NCI-H524 treated with DMSO at 0.1 percent for 48 hours (cell line): Measurements from ENCODE around the gene KATNAL2.

ENCODE experiments used
- DNase-seq: peaks from one replicate; lab custom pipeline; 2025; lab: John Stamatoyannopoulos, UW

KATNAL2 gene

DNA sequence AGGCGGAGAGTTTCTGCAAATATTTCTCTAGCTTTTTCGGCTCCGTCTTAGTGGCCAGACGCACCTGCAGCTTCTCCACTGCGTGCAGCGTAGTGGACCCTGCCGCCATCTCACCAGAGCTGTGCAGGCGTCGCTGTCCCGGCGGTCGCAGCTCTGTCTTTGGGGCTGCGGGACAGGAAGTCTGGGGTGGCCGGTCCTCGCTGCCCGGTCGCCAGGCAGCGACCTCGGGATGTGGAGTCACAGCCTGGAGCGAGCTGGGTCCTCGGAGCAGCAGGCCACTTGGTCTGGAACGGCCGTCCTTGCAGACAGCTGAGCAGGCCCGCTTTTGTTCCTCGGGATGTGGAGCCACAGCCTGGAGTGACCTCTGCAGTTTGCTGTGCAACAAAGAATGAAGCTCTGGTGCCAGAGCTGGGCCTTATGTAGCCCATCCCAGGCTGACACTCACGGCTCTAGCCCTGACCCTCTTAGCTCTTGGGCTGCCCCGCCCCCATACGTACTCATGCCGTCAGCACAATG is 117.8 kb downstream of the KATNAL2 start, which contains the start of gene ELOA2:
TSS of gene ELOA2 (minus strand) at position 466 of the 516 bp plus-strand sequence. CDS start at position 109, 357 bp downstream.
- DNase-seq, result no peak

DNA sequence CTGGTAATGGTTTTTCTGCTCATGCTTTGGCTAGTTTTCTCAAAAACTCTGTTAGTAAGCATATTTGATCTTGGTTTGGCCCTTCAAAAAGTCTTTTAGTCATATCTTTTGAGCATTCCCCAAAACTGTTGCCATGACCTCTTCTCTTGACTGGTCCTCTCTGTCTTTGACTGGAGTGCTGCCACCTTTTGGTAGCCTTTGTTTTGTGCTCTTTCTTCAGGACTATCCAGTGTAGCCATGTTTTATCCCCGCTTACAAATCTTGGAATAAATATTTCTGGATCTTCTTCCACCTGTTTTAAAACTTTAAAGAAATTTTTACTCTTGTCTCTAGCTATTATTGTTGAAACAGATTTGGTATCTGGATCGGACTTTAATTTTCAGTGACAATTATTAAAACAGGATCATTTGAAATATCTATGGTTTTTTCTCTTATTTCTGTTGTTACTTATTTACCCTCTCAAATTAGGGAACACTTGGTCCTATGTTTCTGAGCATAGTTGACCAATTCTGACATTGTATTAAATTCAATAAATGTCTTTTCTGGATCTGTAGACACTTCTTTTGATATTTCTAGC is 119.0 kb downstream of the KATNAL2 start:
- no peak for DNase-seq

GRCh38 chr18:47036927-47037578 is 119.7 kb downstream of the KATNAL2 start:
- no peak for DNase-seq

DNA sequence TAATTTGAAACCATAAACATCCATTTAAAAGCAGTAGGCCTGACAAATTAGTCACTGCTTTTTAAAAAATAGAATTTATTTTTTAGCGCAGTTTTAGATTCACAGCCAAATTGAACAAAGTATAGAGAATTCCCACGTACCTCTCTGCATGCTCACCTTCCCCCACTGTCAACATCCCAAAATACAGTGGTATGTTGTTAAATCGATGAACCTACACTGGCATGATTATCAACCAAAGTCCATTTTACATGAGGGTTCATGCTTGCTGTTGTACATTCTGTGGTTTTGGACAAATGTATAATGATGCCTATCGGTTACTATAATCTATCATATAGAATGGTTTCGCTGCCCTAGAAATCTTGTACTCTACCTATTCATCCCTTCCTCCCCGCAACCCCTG is 123.6 kb downstream of the KATNAL2 start:
- no peak for DNase-seq

DNA sequence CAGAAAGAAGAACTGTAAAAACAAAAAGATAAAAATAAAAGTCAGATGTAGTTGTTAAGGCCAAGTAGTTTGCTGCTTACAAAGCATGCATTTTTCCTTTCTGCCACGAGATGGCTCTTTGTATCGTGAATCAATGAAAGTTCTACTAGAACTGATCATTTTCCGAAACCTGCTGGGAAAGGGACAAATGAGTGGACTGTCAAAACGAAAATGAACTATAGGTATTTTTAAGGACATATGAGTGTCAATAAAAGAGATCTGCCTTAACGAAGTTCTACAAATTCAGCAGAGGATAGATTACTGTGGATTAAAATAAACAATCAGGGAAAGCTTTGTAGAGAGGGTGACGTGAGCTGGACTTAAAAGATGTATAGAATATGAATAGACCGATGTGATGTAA is 133.1 kb downstream of the KATNAL2 start:
- DNase-seq, result no peak

- no peak for DNase-seq
Observed at GRCh38 chr18:47054369-47054768, 137.0 kb downstream of the KATNAL2 start.

DNA sequence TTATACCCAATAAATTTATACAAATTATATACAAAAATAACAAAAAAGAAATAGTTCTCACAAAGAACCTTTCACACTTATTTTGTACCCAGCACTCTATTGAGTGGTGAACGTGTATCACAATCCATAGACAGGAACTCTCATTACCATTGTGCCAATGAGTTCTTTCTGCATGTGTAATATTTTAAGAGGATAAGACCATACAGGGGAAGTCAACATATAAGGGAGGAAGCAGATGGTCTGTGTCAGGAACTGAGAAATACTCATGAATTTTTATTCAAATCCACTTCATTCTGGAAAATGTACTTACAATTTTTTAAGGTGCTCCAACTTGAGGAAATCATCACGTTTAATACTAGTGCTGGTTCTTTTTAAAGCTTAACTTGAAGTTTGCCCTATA is 145.1 kb downstream of the KATNAL2 start:
- DNase-seq, result no peak

- DNase-seq, result no peak
Observed at GRCh38 chr18:47063096-47063495, 145.7 kb downstream of the KATNAL2 start.

DNA sequence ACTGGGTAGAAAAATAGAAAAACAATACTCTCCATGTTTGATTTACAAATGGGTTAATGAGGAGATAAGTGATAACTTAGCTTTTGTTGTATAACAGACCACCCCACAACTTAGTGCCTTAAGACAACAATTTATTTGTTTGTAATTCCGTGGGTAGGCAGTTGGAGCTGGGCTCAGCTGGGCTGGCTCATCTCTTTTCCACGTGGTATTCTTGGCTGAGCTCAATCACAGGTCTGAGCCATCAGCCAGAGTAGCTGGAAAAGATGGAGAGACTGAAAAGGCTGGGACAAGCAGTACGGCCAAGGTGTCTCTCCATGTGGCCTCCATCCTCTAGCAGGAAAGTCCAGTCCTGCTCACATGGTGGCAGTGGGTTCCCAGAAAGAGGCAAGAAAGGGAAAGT is 150.2 kb downstream of the KATNAL2 start:
- no peak for DNase-seq

DNA sequence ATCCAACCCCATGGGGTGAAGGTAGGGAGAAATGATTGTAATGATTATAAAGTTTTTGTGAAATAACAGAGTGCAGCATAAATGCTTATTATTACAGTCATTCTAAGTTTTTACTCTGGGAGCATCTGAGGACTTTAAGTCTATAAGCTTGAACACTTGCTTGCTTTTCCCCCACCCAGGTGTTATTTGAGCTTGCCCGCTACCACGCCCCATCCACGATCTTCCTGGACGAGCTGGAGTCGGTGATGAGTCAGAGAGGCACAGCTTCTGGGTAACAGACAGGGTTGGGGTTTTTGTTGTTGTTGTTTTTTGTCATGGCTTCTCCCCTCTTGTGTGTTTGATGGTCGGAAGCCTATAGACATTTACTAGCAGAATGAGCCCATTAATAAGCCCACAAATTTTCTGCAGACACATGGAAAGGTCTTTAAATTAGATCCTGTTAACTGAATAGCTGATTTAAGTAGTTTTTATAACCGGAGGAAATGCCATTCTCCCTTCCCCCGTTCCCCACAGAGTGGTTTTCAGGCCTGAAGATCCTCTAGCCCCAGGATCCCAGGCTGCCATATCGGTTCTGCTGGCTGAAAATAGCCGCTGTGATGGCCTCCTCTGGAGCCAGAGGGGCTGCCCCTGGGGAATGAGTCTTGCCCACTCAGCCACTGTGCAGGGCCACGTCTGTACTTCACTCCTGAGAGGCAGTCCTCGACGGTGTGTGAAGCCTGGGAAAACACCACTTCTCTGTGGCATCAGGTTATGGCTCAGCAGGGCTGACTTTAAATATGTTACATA is 157.9 kb downstream of the KATNAL2 start:
- no peak for DNase-seq

DNA sequence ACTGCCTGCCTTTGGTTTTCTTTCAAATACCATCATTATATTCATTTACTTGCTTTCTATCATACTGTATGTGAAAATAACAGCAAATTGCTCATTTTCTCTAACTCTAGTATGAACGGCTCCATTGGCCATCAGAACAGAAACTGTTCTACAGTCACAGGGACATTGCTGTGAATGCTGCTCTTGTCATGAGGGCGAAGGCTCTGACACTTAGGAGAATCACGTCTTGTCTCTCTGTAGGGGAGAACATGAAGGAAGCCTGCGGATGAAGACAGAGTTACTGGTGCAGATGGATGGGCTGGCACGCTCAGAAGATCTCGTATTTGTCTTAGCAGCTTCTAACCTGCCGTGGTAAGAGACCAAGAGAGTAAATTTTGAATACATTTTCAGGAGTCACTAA is 159.7 kb downstream of the KATNAL2 start:
- DNase-seq, result no peak

DNA sequence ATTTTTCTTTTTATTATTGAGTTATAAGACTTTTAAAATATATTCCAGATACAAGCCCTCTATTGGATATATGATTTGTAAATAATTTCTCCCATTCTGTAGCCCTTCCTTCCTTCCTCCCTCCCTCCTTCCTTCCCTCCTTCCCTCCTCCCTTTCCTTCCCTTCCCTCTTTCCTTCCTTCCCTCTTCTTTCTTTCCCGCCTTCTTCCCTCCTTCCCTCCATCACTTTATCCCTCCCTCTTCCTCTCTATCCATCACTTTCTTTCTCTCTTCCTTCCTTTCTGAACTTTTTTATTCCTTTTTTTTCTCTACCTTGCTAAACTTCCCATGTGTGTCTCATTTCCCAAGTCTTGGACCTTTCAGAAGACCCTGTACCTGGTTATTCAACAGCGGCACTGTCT is 163.5 kb downstream of the KATNAL2 start:
- DNase-seq, result no peak

GRCh38 chr18:47081578-47081977 is 164.2 kb downstream of the KATNAL2 start:
- DNase-seq, result no peak

DNA sequence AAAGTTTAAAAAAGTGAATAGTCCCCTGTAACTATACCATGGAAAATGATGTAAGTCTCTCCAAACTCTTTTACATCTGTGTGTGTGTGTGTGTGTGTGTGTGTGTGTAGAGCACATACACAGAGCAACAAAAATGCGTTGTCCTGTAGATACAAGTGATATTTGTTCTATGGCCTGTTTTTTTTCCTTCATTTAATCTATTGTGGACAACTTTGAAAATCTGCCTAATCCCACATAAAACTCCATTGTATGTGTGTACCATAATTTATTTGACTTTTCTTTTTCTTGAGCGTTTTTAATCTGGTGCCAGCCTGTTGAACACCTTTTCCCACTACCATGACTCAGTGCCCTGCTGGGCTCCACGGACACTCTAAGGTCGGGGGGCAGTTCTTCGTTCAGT is 170.3 kb downstream of the KATNAL2 start:
- no peak for DNase-seq

DNA sequence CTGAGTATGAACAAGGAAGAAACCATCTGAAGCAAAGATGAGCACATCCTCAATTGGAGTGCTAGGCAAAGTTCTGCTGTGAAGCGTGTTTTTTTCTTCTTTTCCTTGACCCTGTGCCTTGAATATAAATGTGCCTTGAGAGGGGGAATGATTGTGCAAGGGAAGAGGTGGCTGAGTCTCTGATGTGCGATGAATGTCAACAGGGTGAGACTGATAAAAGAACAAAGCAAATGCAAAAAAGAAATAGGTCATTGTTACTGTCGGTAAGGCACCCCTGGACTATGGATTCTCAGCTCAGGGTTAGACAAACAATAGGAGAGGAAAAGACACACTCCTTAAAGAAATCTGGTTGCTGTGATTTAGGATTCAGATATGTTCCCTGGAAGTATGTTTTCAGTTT is 178.4 kb downstream of the KATNAL2 start:
- no peak for DNase-seq

DNA sequence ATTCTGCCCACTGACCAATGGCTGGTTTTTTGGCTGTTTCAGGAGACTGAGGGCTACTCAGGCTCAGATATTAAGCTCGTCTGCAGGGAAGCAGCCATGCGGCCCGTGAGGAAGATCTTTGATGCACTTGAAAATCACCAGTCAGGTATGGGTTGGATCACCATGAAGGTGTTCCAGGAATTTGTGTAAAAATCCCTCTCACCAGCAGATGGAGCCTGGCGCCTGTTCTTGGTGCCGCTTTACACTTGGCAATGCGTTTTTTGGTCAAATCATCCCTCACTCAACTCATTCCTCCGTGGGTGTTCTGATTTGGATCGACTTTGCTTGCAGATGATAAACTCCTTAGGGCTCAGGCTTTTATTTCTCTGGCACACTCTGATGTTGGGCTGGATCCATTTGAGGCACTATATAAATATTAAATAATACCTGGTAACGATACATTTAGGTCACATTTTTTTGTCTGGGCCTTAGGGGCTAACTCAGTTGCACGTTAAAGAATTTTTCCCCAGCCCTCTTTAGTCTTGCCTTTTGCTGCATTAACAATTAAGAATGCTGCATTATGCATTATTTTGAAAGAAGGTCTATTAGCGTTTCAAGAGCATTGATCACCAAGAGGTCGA is 182.9 kb downstream of the KATNAL2 start:
- no peak for DNase-seq

- DNase-seq, result no peak
Observed at GRCh38 chr18:47108373-47108772, 191.0 kb downstream of the KATNAL2 start.

DNA sequence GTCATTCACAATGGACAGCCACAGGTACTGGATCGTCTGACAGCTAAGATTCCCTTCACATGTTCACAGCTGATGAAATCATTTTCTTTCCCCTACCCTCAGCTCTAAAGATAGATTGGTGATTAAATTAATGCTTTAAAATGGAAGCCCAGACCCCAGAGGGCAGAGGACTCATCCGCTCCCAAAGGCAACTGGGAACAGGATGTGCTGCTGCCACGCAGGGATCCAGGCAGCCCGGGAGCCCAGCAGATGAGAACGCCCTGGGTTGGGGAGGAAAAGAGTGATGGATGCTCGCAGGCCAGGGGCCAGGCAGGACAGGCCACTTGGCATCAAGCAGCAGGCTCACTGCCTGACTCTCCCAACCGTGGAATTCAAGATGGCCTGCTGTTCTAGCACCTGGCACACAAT is 191.6 kb downstream of the KATNAL2 start:
- no peak for DNase-seq

- DNase-seq, result no peak
Observed at GRCh38 chr18:47109720-47110119, 192.3 kb downstream of the KATNAL2 start.

GRCh38 chr18:47110492-47111274 is 193.3 kb downstream of the KATNAL2 start:
- DNase-seq, result no peak

DNA sequence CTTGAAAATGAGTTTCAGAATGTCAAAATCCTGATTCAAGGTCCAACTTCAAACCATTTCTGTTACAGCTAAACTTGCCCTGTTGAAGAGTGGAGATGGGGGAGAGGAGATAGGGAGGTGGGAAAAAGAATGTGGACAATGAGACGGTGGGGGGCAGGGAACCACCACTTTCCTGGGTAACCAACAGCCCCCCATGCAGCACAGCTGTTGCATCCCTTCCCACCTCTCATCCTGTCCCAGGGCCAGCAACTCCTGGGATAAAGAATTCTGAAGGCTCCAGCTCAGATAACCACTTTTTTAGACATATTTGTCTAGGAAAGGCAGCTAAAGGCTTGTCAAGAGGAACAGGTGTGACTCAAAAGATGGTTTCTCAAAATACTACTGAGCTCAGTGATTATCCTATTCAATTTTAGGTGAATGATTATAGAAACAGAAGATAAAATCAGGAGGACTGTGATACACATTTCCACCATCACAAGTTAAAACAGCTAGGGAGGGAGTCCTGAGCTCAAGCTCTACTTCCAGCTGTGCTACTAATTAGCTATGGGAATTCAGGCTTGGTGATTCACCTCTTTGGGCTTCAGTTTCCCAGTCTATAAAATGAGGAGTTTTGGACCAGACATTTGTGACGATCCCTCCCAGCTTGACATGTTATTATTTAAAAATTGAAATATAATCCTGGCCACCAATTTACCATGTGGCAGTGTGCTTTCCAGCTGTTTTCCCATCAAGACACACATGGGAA is 196.6 kb downstream of the KATNAL2 start:
- no peak for DNase-seq
